ENCODE measurements around the gene CCAR1. TPM values are rescaled to one million over a fixed set of nuclear protein-coding genes. Genes with fewer than 3 reads are reported as not detected.
"Not testable (repeated sequence)": the region's sequence is repeated elsewhere in the genome, so short reads cannot be mapped to it uniquely, and the experiment has no call there.

The CCAR1 gene
- total RNA-seq, 1 experiment from 2014 or later: 53.1 TPM

DNA sequence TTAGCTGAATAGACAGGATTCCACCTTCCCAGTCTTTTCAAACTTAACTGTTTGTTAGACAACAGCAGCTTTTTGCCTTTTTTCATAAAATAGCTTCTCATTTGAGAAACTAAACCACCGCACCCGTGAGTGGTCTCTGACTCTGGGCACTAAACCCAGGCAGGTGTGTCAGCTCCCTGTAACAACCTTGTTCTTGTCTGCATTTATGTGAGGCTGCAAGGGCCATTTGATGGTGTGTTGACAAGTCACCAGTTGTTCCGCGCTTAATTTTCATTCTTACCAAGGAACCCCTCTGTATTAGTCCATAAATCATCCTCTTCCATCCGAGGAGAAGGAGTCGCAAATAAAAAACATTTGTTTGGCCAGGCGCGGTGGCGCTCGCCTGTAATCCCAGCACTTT, 107.8 kb downstream of the CCAR1 start:
- Histone ChIP-seq H3K27me3 (ENCODE audit: control insufficient read depth, insufficient read depth, low read length) (peaks cover 11% of the 10 kb centered on the region), H3K4me3 (ENCODE audit: insufficient read depth, low read depth, low read length) (no peak overlapping the region), H3K36me3 (replicated peaks; ENCODE audit: control insufficient read depth, insufficient read depth, low read length) (no peaks in the 10 kb centered on the region)
- DNase-seq: no peak

DNA sequence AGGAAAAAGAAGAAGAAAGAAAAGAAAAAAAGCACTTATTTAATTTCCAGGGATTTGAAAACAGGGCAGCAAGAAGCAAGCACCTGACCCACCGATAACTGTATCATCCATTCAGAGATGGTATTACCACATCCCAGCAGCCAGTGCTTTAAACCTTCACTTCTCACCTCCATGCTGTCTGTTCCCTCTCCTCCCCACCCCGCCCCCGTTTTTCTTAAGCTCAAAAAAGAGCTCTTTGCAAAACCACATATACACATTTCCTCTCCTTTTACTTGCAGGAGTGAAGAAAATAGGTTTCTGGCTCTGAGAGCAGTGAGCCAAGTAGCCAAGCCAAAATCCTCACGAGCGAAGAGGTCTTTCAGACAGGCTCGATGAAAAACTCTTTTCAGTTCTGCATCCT, 108.5 kb downstream of the CCAR1 start:
- Histone ChIP-seq H3K36me3 (replicated peaks; ENCODE audit: control insufficient read depth, insufficient read depth, low read length) (no peaks in the 10 kb centered on the region), H3K27me3 (ENCODE audit: control insufficient read depth, insufficient read depth, low read length) (peaks cover 11% of the 10 kb centered on the region), H3K4me3 (ENCODE audit: insufficient read depth, low read depth, low read length) (no peak overlapping the region)
- DNase-seq: no peak

DNA sequence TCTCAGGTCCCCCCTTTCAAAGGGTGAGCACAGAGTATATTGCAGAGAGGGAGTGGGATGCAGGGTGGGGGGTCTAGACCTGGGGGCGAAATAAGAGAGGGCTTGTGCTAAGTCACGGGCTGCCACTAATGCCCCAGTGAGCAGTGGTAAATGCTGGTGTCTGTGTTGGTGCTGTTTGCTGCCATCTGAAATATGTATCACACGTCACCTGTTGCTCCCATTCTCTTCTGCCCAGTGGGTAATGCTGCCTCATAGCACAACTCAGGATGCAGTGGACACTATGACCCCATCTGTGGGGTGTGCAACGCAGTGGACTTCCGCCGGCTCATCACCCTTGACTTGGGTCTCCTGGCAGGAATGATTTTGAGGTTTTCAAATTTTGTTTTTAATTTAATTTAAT, 108.9 kb downstream of the CCAR1 start:
- Histone ChIP-seq H3K27me3 (ENCODE audit: control insufficient read depth, insufficient read depth, low read length) (peaks cover 11% of the 10 kb centered on the region), H3K4me3 (ENCODE audit: insufficient read depth, low read depth, low read length) (no peak overlapping the region), H3K36me3 (replicated peaks; ENCODE audit: control insufficient read depth, insufficient read depth, low read length) (no peaks in the 10 kb centered on the region)
- DNase-seq: no peak

DNA sequence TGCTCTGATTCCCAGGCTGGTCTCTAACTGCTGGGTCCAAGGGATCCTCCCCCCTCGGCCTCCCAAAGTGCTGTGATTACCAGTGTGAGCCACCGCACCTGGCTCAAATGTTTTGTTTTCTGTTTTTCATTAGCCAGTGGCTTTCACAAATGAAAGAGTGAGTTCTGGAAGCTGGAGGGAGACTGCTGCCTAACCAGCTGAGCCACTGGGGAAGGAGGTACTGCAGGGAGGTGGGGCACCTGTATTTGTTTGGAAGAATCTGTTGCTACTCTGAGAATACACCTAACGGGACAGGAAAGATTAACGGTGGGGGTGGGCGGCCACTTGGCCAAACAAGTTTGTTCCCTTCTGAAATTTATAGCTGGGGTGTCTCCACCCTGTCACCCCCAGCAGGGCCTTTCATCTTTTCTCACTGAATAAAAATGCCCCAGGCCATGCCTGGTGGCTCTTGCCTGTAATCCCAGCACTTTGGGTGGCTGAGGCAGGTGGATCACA, 111.0 kb downstream of the CCAR1 start:
- H3K27me3 ChIP-seq (ENCODE audit: control insufficient read depth, insufficient read depth, low read length): peaks cover 8% of the 10 kb centered on the region
- no peak overlapping the region for H3K4me3 ChIP-seq (ENCODE audit: insufficient read depth, low read depth, low read length)
- DNase-seq: no peak
- no peaks in the 10 kb centered on the region for H3K36me3 ChIP-seq (replicated peaks; ENCODE audit: control insufficient read depth, insufficient read depth, low read length)

DNA sequence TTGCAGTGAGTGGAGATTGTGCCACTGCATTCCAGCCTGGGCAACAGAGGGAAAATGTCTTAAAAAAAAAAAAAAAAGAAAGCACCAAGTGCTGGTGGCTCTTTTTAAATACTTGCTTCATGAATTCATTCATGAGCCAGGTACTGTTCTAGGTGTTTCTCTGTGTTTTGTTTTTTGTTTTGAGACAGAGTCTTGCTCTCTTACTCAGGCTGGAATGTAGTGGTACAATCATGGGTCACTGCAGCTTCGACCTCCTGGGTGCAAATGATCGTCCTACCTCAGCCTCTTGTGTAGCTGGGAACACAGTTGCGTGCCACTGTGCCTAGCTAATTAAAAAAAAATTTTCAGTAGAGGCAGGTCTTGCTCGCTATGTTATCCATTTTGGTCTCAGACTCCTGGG, 111.6 kb downstream of the CCAR1 start:
- DNase-seq: no peak
- peaks cover 8% of the 10 kb centered on the region for H3K27me3 ChIP-seq (ENCODE audit: control insufficient read depth, insufficient read depth, low read length)

DNA sequence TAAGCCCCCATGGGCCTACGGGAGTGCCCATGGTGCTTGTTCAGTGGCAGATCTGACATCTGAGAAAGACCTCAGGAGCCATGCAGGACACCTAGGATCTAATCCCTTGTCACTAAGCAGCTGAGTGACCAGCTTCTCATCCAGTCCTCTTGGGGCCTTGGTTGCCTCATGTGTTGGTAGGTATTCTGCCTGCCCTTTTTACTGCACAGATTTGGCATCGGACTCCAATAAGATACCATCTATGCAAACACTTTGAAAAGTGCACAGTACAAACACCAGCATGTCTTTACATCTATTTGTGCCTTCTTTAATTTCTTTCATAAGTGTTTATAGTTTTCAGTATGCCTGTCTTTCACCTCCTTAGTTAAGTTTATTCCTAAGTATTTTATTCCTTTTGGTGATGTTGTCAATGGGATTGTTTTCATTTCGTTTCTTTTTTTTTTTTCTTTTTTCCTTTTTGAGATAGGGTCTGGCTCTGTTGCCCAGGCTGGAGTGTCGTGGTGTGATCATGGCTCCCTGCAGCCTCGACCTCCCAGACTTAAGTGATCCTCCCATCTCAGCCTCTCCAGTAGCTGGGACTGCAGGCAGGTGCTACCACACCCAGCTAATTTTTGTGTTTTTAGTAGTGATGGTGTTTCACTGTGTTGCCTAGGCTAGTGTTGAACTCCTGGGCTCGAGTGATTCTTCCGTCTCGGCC, 116.7 kb downstream of the CCAR1 start:
- no peaks in the 10 kb centered on the region for H3K27me3 ChIP-seq (ENCODE audit: control insufficient read depth, insufficient read depth, low read length)
- DNase-seq: no peak
- H3K36me3 ChIP-seq (replicated peaks; ENCODE audit: control insufficient read depth, insufficient read depth, low read length): no peaks in the 10 kb centered on the region
- no peak overlapping the region for H3K4me3 ChIP-seq (ENCODE audit: insufficient read depth, low read depth, low read length)

More for the DNA sequence above, 111.6 kb downstream of the CCAR1 start:
- Histone ChIP-seq H3K4me3 (ENCODE audit: insufficient read depth, low read depth, low read length) (no peak overlapping the region), H3K36me3 (replicated peaks; ENCODE audit: control insufficient read depth, insufficient read depth, low read length) (no peaks in the 10 kb centered on the region)

DNA sequence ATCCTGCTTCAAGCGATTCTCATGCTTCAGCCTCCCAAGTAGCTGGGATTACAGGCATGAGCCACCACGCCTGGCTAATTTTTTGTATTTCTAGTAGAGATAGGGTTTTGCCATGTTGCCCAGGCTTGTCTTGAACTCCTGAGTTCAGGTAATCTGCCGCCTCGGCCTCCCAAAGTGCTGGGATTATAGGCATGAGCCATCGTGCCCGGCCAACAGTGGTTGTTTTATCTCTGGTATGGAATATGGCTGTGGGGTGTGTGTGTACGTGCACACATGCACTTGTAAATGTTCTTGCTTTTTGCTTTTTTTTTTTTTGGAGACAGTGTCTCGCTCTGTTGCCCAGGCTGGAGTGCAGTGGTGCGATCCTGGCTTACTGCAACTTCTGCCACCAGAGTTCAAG, 119.6 kb downstream of the CCAR1 start:
- H3K27me3 ChIP-seq (ENCODE audit: control insufficient read depth, insufficient read depth, low read length); DNase-seq; H3K36me3 ChIP-seq (replicated peaks; ENCODE audit: control insufficient read depth, insufficient read depth, low read length); H3K4me3 ChIP-seq (ENCODE audit: insufficient read depth, low read depth, low read length): not testable (repeated sequence)

Other genes starting within 250 kb of the CCAR1 start
- gene DNA2, start 249.3 kb upstream of the CCAR1 start, total RNA-seq (2014; rRNA removed; shearing (Covaris generic)): 39.4 and 48.0 TPM in 2 replicates
- 5.1 and 5.4 TPM in 2 replicates for gene SLC25A16, start 193.7 kb upstream of the CCAR1 start, total RNA-seq (2014; rRNA removed; shearing (Covaris generic))
- 27.5 and 47.6 TPM in 2 replicates for gene TET1, start 160.9 kb upstream of the CCAR1 start, total RNA-seq (2014; rRNA removed; shearing (Covaris generic))
- gene STOX1, start 106.3 kb downstream of the CCAR1 start, total RNA-seq (2014; rRNA removed; shearing (Covaris generic)): 2.4 TPM in 2 replicates
- gene DDX50, start 180.1 kb downstream of the CCAR1 start, total RNA-seq (2014; rRNA removed; shearing (Covaris generic)): 50.8 and 68.7 TPM in 2 replicates
- 121 and 145 TPM in 2 replicates for gene DDX21, start 234.9 kb downstream of the CCAR1 start, total RNA-seq (2014; rRNA removed; shearing (Covaris generic))